H1 (cell line): ENCODE results near the gene RAB31. TPM values are rescaled to one million over a fixed set of nuclear protein-coding genes. Genes with fewer than 3 reads are reported as not detected.

Source experiments
- BRCA1 ChIP-seq: IDR thresholded peaks from 2 replicates; pipeline ENCODE4 v1.6.1; 2012; ENCODE audit warnings: low read depth, low read length, improper control_type of control experiment
- CHD7 ChIP-seq: fragments of 300-600 bp; sonication (generic); IDR thresholded peaks from 2 replicates; pipeline ENCODE4 v1.7.1; 2012; ENCODE audit warnings: low read length, moderate library complexity, mild to moderate bottlenecking, inconsistent platforms; ENCODE audit not compliant: insufficient replicate concordance
- CREB1 ChIP-seq: IDR thresholded peaks from 2 replicates; pipeline ENCODE4 v1.6.1; 2012; ENCODE audit warnings: inconsistent platforms
- EGR1 ChIP-seq: IDR thresholded peaks from 2 replicates; pipeline ENCODE4 v1.6.1; 2011; ENCODE audit warnings: low read depth, low read length, borderline replicate concordance
- EP300 ChIP-seq, 2 experiments: IDR thresholded peaks; 1 replicate in 1 of 2; 2 replicates in 1 of 2; pipeline ENCODE4 v1.6.1; 2011 to 2012; ENCODE audit warnings: low read depth in 2 of 2, low read length in 2 of 2, mild to moderate bottlenecking in 2 of 2, borderline replicate concordance in 1 of 2, inconsistent platforms in 1 of 2, moderate library complexity in 1 of 2
- EZH2 ChIP-seq: fragments of 200-600 bp; sonication (generic); IDR thresholded peaks from 2 replicates; pipeline ENCODE4 v1.7.1; 2012; ENCODE audit warnings: low read depth, mild to moderate bottlenecking, moderate library complexity, low read length, inconsistent platforms; ENCODE audit not compliant: severe bottlenecking
- NRF1 ChIP-seq: IDR thresholded peaks from 2 replicates; pipeline ENCODE4 v1.6.1; 2011; ENCODE audit warnings: mild to moderate bottlenecking, low read depth, low read length, improper control_type of control experiment
- POLR2AphosphoS5 ChIP-seq: IDR thresholded peaks from 2 replicates; pipeline ENCODE4 v1.6.1; 2011; ENCODE audit warnings: low read depth, low read length
- RBBP5 ChIP-seq: IDR thresholded peaks from 2 replicates; pipeline ENCODE4 v1.7.1; 2012; ENCODE audit warnings: low read depth, mild to moderate bottlenecking, inconsistent platforms, low read length, moderate library complexity, borderline replicate concordance
- RFX5 ChIP-seq: IDR thresholded peaks from 2 replicates; pipeline ENCODE4 v1.6.1; 2011; ENCODE audit warnings: low read depth, low read length, improper control_type of control experiment, borderline replicate concordance
- YY1 ChIP-seq: IDR thresholded peaks from 2 replicates; pipeline ENCODE4 v1.6.1; 2011; ENCODE audit warnings: low read depth, mild to moderate bottlenecking, low read length
- polyA plus RNA-seq, 7 experiments: library from polyadenylated mRNA; depleted of rRNA in 3 of 7; stranded (reverse) in 5 of 7; unstranded in 2 of 7; fragments of >200 nt in 5 of 7; fragments of 200-250 nt in 2 of 7; gene quantifications; 1 replicate in 5 of 7; 2 replicates in 1 of 7; 4 replicates in 1 of 7; pipeline versions ENCODE4 v1.2.1 to v1.2.3, GENCODE V29; 2011 to 2013; ENCODE audit warnings: missing spikeins in 2 of 7, mixed read lengths in 2 of 7
- total RNA-seq: library from RNA; stranded (reverse); fragmentation: NEBNext Ultra II Directional; extraction: Animal tissue kit (Norgen Biotek cat#: 25700); gene quantifications from 2 replicates; pipeline ENCODE4 v1.2.1, GENCODE V29; 2021

The RAB31 gene
- total and polyA plus RNA-seq, 2 of the 8 experiments (the other 6 are each of a cell fraction or from before 2014, with no cell fraction given), result 15.2 to 40.9 TPM

GRCh38 chr18:9876212-9876866, 168.2 kb downstream of the RAB31 start (continued):
- TF ChIP-seq CHD7 (no peak), EP300 (IDR thresholded peaks at IDR 0.05; ENCODE audit: borderline replicate concordance in 1 of 2, low read depth in 2 of 2, low read length in 2 of 2) (no peak), EGR1 (no peak), EZH2 (no peak), POLR2AphosphoS5 (no peak), NRF1 (no peak), BRCA1 (no peak), RBBP5 (no peak), YY1 (no peak), CREB1 (no peak), RFX5 (no peak)
